EL (cell line): ENCODE data around the gene FGF21.
A peak's percentile ranks its signal among the peaks of the same experiment; 100 is the strongest.

Experiments
- DNase-seq: peaks from one replicate; pipeline ENCODE4 v3.0.0-alpha.2; 2016

Gene FGF21

DNA sequence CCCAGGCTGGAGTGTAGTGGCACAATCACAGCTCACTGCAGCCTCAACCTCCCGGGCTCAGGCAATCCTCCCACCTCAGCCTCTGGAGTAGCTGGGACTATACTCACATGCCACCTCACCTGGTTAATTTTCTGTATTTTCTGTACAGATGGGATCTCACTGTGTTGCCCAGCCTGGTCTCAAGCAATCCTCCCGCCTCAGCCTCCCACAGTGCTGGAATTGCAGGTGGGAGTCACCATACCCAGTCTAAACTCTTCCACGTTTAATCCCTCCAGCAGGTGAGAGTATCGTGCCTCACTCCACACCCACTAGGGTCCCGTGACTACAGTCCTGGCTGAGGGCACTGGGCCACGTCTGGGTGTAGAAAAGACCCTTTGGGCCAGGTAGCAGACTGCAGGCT lies 39.0 kb downstream of the FGF21 start:
- DNase-seq = no peak

DNA sequence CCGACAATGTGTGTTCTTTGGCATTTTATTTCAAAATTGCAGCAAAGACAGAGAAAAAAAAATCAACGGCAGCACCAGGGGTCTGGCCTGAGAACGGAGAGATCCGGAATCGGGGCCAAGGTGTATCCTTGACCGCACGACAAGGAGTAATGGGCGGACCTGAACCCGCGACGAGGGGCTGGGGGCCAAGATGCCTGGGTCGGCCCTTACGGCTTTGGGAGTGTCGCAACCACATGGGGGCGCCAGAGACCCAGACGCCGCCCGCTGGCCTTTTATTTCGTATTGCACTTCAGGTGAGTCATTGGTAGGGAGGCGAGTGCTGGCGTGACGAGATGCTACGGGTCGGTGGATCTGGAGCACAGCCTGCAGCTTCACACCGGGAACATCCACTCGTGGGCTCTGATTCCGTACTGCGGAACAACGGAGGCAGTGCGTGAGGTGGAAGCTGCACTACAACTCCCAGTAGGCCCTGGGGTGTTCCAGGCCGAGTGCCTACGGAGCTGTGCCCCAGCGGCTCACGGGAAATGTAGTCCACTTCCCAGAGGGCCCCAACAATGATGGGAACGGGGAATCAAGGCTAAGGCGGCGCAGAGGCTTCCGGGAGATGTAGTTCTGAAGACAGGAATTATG lies 39.8 kb downstream of the FGF21 start:
- DNase-seq = peak; percentile 93

DNA sequence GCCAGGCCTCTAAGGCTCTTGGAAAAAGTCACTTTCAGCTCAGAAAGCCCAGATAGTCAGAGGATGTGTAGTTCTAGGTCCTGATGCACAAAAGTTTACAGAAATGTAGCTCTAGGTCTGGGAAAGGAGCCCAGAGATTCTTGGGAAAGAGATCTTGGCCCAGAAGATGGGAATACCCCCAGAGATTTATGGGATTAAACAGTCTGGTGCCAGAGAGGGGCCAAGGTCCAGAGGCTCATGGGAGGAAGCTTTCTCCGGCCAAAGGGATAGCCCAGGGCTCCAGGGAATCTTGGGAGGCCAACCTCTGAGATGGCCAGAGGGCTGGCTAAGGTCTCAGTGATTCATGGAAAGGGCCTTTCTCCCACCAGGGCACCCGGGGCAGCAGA lies 40.4 kb downstream of the FGF21 start:
- no peak for DNase-seq

DNA sequence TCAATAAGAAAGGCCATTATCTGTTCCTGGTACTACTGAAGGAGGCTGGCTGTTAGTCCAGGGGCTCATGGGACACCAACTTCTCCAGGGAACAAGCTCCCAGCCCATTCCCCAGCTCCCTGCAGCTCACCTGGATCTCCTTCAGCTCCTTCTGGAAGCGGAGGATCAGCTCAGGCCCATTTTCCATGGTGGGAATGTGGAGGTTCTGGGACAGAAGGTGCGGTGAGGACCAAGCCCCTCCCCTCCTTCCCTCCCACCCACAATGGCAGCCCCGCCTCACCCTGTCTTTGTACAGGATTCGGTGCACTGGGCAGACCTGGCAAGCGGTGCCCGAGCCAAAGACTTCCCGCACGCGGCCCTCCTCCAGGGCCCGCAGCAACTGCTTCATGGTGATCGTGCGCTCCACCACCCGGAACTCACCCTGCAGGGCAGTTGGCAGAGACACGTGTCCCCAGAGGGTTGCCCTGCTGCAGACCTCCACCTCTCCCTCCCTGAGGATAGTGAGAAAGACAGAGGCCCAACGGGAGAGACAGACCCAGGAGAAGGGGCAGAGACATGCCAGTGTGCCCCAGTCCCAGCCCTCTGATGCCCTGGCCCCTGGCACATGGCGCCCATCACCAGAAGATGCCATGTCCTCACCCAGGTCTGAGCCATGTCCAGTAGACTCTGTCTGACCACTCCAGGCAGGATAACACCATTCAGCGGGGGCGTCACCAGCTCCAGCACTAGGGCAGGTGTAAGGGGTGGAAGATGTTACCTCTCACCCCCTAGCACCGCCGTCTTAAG lies 41.2 kb downstream of the FGF21 start:
- DNase-seq = no peak

DNA sequence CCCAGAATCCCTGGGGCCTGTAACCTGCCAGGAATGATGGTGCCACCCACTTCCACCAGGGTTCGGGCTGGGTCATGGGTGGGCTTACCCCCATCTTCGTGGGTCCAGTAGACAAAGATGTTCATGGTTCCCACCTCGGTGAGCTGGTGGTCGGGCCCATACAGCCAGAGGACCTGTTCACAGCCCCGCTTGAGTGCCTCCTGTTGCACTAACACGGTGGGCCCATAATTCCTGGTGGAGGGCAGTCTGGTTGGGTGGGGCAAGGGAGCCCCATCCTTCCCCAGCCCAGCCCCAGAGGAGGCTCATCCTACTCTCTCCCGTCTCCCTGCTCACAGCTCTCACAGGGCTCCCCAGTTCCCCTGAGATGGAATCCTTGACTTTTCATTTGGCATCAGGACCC lies 41.8 kb downstream of the FGF21 start:
- DNase-seq = no peak

DNA sequence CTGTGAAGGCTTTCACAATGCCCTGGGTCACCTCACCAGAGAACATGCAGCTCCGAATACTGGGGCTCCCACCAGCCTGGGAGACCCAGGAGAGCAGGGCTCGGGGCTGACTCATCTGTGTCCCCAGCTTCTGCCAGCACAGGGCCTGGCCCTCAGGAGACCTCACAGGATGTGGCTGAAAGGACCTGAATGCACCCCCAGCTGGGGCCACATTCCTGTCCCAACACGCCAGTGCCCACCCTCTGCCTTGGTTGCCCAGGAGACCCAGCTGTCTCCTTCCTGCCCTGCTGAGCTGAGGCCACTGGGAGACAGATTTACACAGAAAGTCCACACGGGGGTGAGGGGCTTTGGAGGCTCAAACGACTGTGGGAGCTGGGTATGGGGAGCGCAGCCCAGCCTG lies 43.6 kb downstream of the FGF21 start:
- peak; percentile 65 for DNase-seq

DNA sequence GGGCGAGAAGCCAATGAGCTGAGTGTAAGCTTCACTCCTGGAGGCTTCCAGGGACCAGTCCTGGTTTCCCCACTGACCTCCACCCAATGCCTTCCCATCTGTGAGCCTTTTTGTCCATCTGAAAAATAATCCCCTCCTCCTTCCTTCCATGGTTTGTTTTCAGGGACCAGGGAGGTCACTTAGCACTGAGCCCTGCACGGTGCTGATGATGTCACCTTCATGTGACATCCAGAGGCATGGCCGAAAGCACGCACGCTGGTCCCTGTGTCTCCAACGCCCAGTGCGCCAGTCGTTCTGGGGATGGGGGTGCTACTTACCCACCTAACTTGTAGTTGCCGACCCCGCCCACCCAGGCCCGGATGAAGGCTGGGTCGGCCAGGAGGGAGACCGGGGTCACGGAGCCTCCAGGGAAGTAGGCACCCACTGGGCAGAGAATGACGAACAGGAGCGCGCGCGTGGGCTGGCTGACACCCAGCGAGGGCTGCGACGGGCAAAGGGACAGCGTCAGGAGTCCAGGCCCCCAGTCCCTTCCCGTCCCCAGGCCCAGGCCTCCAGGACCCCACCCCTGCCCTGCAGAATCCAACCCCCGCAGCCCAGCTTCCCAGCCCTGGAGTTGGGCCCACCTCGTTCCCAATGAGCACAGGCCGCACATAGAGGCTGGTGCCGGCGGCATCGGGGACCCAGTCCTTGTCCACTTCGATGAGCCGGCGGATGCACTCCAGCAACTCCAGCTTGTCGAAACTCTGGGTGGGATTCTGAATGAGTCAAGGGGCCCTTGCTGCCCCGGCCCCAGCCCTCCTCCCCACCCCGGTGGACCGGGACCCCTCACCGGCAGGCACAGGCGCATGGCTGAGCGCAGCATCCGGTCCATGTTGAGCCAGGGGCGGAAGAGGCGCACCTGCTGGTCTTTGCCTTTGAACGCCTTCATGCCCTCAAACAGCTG lies 44.3 kb downstream of the FGF21 start:
- DNase-seq = no peak

DNA sequence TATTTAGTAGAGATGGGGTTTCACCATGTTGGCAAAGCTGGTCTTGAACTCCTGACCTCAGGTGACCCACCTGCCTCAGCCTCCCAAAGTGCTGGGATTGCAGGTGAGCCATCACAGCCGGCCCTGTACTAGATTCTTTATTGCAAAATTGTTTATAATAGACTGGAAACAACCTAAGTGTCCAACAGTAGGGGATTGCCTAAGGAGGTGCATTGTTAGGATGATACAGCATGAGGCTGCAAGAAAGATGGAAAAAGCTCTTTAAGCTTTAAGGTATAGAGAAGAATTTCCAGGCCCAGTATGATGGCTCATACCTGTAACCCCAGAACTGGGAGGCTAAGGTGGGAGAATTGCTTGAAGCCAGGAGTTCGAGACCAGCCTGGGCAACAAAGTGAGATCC lies 47.3 kb downstream of the FGF21 start:
- DNase-seq = no peak

DNA sequence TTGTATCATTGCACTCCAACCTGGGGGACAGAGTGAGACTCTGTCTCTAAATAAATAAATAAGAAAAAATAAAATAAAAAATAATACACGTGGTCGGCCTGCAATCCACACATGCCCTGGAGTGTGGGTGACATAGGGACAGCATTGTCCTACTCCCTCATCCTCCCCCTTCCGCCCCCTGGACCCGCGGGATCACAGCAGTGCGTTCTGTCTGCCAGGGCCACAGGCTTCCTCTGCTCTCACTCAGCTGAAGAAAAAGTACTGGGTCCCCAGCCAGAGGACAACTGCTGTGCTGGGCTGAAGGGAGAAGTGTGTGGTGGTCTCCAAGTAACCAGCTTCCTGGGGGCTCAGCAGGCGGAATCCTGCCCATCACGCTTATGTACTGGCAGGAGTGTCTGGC lies 49.2 kb downstream of the FGF21 start:
- no peak for DNase-seq

DNA sequence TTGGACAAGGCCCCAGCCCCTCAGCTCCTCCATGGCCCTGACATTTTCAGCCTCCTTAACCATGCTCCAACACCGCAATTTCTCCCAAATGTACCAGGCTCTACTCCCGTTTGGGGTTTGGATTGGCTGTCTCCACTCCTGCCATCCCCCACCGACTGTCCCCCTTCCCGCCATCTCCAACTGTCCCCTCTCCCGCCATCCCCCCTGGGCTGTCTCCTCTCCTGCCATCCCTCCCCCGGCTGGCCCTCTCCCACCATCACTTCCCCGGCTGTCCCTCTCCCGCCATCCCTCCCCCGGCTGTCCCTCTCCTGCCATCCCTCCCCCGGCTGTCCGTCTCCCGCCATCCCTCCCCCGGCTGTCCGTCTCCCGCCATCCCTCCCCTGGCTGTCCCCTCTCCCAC lies 50.1 kb downstream of the FGF21 start:
- DNase-seq = no peak

DNA sequence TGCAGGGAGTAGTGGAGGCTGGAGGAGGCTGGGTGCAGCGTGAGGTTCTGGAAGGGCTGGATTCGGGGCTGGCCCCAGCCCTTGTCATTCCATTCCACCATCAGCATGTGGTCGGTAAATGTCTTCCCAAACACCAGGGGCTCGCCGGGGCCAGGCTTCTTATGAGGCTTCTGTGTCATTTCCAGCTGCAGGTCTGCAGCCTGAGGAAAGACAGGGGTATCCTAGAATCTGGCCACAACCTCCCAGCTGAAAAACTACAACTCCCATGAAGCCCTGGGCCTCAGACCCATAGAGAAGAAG lies 51.1 kb downstream of the FGF21 start:
- peak; percentile 57 for DNase-seq

DNA sequence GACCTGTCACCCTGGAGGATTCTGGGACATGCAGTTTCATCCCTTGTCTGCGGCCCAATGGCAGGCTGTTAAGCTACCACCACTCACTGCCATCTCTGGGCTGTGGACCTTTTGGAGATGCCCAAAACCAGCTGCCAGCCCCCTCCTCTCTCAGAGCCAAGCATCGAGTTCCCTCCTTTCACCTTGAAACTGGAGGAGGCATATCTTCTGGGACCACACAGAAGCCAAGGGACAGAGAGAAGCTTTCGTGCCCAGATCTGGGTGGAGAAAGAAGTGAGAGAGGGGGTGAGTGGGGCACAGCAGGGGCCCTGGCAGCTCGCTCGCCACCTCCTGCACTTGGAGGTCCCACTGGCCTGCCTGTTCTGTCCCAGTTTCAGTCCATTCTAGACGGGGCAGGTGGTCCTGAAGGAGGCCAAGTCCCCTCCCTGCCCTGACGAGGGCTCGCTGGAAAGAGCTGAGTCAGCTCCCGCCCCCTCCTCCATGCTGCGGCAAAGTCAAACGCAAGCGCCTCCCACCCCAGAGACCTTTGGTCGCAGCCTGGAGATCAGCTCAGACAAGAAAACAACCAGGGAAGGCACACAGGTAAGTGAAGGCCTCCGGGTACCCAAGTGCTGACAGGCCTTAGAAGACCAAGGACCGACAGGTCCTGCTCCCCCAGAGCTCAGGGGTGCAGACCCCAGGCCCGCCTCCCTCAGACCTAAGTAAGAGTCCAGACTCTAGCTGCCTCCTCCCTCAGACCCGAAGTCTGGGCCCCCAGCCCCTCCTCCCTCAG lies 51.7 kb downstream of the FGF21 start:
- DNase-seq = no peak

DNA sequence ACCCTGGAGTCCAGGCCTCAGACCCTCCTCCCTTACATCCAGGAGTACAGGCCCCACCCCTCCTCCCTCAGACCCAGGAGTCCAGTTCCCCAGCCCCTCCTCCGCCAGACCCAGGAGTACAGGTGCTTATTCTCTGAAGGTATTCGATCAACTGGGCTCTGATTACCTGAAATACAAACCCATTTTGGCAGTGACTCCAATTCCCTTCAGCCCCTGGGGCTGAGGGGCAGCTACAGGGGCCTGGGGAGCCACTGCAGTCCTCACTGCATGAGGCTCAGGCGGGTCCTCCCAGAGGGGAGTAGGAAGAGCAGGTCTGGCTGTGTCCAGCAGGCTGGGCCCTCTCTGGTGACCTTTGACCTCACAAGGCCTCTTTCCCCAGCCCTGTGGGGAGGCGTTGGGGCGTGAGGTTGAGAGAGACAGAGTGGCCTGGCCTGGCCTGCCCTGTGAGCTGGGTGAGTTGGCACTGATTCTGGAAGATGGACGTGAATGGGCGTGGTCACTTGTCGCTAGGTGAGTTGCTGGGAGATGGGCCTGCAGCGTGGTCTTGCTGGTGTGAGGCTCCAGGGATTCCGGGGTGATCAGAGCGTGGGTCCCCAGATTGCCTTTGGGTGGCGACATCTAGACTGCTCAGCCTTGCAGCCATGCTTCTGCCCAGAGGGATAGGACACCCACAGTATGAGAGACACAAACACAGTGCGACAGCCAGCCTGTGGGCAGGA lies 52.4 kb downstream of the FGF21 start:
- DNase-seq = no peak
